Astrocyte (in vitro differentiated cells and primary cell): ENCODE measurements around the gene FASN.

Source experiments
- CTCF ChIP-seq: IDR thresholded peaks from 2 replicates; pipeline ENCODE4 v1.5.1; 2011; ENCODE audit warnings: low read depth, mild to moderate bottlenecking, inconsistent platforms, low read length, moderate library complexity; ENCODE audit not compliant: insufficient read depth
- EZH2 ChIP-seq: IDR thresholded peaks from 2 replicates; pipeline ENCODE4 v1.6.1; 2012; ENCODE audit warnings: mild to moderate bottlenecking, low read length, inconsistent platforms; ENCODE audit not compliant: insufficient read depth

GRCh38 chr17:82077617-82078358 lies 20.2 kb downstream of the FASN start:
- TF ChIP-seq CTCF (no peak), EZH2 (no peak)
